HEK293 (cell line): ENCODE data around the gene ASGR2.

Experiments used
- AEBP2 ChIP-seq: fragments of 450-650 bp; formaldehyde crosslinking; IDR thresholded peaks from 2 replicates; pipeline ENCODE4 v1.5.1; 2016; ENCODE audit warnings: missing biosample characterization, missing genetic modification characterization, borderline replicate concordance
- BCL11B ChIP-seq: fragments of 450-650 bp; formaldehyde crosslinking; IDR thresholded peaks from 2 replicates; pipeline ENCODE4 v1.5.1; 2016; ENCODE audit warnings: low read depth, missing biosample characterization, missing genetic modification characterization
- EGR2 ChIP-seq: fragments of 450-650 bp; formaldehyde crosslinking; IDR thresholded peaks from 2 replicates; pipeline ENCODE4 v1.5.1; 2016; ENCODE audit warnings: low read depth, missing biosample characterization, missing genetic modification characterization
- FEZF1 ChIP-seq: fragments of 450-650 bp; formaldehyde crosslinking; IDR thresholded peaks from 2 replicates; pipeline ENCODE4 v1.5.1; 2016; ENCODE audit warnings: missing biosample characterization, missing genetic modification characterization
- GLI4 ChIP-seq: fragments of 450-650 bp; formaldehyde crosslinking; IDR thresholded peaks from 2 replicates; pipeline ENCODE4 v1.5.1; 2016; ENCODE audit warnings: missing biosample characterization, missing genetic modification characterization
- HOXD13 ChIP-seq: sonication (generic); formaldehyde crosslinking; IDR thresholded peaks from 2 replicates; pipeline ENCODE4 v1.8.0; 2022; ENCODE audit warnings: missing genetic modification reagents, borderline replicate concordance
- MEIS1 ChIP-seq: sonication (generic); formaldehyde crosslinking; IDR thresholded peaks from 2 replicates; pipeline ENCODE4 v1.8.1; 2022; ENCODE audit warnings: missing genetic modification reagents, mild to moderate bottlenecking, borderline replicate concordance
- REPIN1 ChIP-seq: fragments of 450-650 bp; formaldehyde crosslinking; IDR thresholded peaks from 2 replicates; pipeline ENCODE4 v1.5.1; 2017; ENCODE audit warnings: missing biosample characterization, missing genetic modification characterization, low read depth
- ZBTB1 ChIP-seq: fragments of 450-650 bp; formaldehyde crosslinking; IDR thresholded peaks from 2 replicates; pipeline ENCODE4 v1.5.1; 2016; ENCODE audit warnings: missing biosample characterization, missing genetic modification characterization
- ZFP3 ChIP-seq: fragments of 450-650 bp; formaldehyde crosslinking; IDR thresholded peaks from 2 replicates; pipeline ENCODE4 v1.5.1; 2016; ENCODE audit warnings: low read depth, missing biosample characterization, missing genetic modification characterization
- ZFP69B ChIP-seq: fragments of 450-650 bp; formaldehyde crosslinking; IDR thresholded peaks from 2 replicates; pipeline ENCODE4 v1.5.1; 2016; ENCODE audit warnings: missing biosample characterization, missing genetic modification characterization
- ZNF148 ChIP-seq: fragments of 450-650 bp; formaldehyde crosslinking; IDR thresholded peaks from 2 replicates; pipeline ENCODE4 v1.5.0; 2017; ENCODE audit warnings: missing biosample characterization, missing genetic modification characterization, borderline replicate concordance
- ZNF16 ChIP-seq: fragments of 450-650 bp; formaldehyde crosslinking; IDR thresholded peaks from 2 replicates; pipeline ENCODE4 v1.5.1; 2016; ENCODE audit warnings: low read depth, missing biosample characterization, missing genetic modification characterization
- ZNF266 ChIP-seq: fragments of 450-650 bp; formaldehyde crosslinking; IDR thresholded peaks from 2 replicates; pipeline ENCODE4 v1.5.1; 2016; ENCODE audit warnings: missing biosample characterization, missing genetic modification characterization, low read depth
- ZNF335 ChIP-seq: fragments of 450-650 bp; formaldehyde crosslinking; conservative IDR thresholded peaks from 2 replicates; pipeline ENCODE4 v1.5.1; 2016; ENCODE audit warnings: missing biosample characterization, missing genetic modification characterization
- ZNF404 ChIP-seq: fragments of 450-650 bp; formaldehyde crosslinking; IDR thresholded peaks from 2 replicates; pipeline ENCODE4 v1.5.1; 2017; ENCODE audit warnings: missing biosample characterization, missing genetic modification characterization
- ZNF555 ChIP-seq: fragments of 450-650 bp; formaldehyde crosslinking; conservative IDR thresholded peaks from 2 replicates; pipeline ENCODE4 v1.5.1; 2017; ENCODE audit warnings: missing biosample characterization, mild to moderate bottlenecking, missing genetic modification characterization, inconsistent platforms
- ZNF585B ChIP-seq: fragments of 450-650 bp; formaldehyde crosslinking; IDR thresholded peaks from 2 replicates; pipeline ENCODE4 v1.5.1; 2016; ENCODE audit warnings: missing biosample characterization, missing genetic modification characterization
- ZNF692 ChIP-seq: fragments of 450-650 bp; formaldehyde crosslinking; IDR thresholded peaks from 2 replicates; pipeline ENCODE4 v1.5.1; 2016; ENCODE audit warnings: missing biosample characterization, missing genetic modification characterization
- ZNF768 ChIP-seq: fragments of 450-650 bp; formaldehyde crosslinking; IDR thresholded peaks from 2 replicates; pipeline ENCODE4 v1.5.1; 2018; ENCODE audit warnings: missing biosample characterization, mild to moderate bottlenecking, missing genetic modification characterization
- TF ChIP-seq, protein P1 (sequence below): fragments of 450-650 bp; formaldehyde crosslinking; IDR thresholded peaks from 2 replicates; pipeline ENCODE4 v1.5.1; 2016; ENCODE audit warnings: missing biosample characterization, missing genetic modification characterization
- TF ChIP-seq, protein P2 (sequence below): fragments of 450-650 bp; formaldehyde crosslinking; IDR thresholded peaks from 2 replicates; pipeline ENCODE4 v1.5.1; 2016; ENCODE audit warnings: missing biosample characterization, missing genetic modification characterization, low read depth
- TF ChIP-seq, protein P3 (sequence below): fragments of 450-650 bp; formaldehyde crosslinking; IDR thresholded peaks from 2 replicates; pipeline ENCODE4 v1.5.1; 2017; ENCODE audit warnings: missing biosample characterization, missing genetic modification characterization
- TF ChIP-seq, protein P4 (sequence below): fragments of 450-650 bp; formaldehyde crosslinking; IDR thresholded peaks from 2 replicates; pipeline ENCODE4 v1.5.1; 2016; ENCODE audit warnings: missing biosample characterization, missing genetic modification characterization
- TF ChIP-seq, protein P5 (sequence below): IDR thresholded peaks from 2 replicates; pipeline ENCODE4 v1.6.1; 2011; ENCODE audit warnings: mild to moderate bottlenecking, low read depth, low read length, borderline replicate concordance

The ASGR2 gene

GRCh38 chr17:7060165-7060891 is 54.3 kb downstream of the ASGR2 start (continued):
- TF ChIP-seq ZNF692 (tag by site-specific recombination): peak; percentile 70; the same call in 1 of the 2 replicates
- no peak for TF ChIP-seq ZNF16
- TF ChIP-seq ZNF266 (tag by site-specific recombination): no peak
- TF ChIP-seq REPIN1: no peak
- TF ChIP-seq HOXD13 (CRISPR knock-in tag): no peak
- no peak for TF ChIP-seq ZFP3 (tag by site-specific recombination)
- TF ChIP-seq, protein P1, sequence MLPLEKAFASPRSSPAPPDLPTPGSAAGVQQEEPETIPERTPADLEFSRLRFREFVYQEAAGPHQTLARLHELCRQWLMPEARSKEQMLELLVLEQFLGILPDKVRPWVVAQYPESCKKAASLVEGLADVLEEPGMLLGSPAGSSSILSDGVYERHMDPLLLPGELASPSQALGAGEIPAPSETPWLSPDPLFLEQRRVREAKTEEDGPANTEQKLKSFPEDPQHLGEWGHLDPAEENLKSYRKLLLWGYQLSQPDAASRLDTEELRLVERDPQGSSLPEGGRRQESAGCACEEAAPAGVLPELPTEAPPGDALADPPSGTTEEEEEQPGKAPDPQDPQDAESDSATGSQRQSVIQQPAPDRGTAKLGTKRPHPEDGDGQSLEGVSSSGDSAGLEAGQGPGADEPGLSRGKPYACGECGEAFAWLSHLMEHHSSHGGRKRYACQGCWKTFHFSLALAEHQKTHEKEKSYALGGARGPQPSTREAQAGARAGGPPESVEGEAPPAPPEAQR: no peak
- peak; percentile 90 for TF ChIP-seq ZFP69B
- TF ChIP-seq, protein P2, sequence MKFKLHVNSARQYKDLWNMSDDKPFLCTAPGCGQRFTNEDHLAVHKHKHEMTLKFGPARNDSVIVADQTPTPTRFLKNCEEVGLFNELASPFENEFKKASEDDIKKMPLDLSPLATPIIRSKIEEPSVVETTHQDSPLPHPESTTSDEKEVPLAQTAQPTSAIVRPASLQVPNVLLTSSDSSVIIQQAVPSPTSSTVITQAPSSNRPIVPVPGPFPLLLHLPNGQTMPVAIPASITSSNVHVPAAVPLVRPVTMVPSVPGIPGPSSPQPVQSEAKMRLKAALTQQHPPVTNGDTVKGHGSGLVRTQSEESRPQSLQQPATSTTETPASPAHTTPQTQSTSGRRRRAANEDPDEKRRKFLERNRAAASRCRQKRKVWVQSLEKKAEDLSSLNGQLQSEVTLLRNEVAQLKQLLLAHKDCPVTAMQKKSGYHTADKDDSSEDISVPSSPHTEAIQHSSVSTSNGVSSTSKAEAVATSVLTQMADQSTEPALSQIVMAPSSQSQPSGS: no peak
- no peak for TF ChIP-seq ZNF555 (tag by site-specific recombination)
- TF ChIP-seq, protein P3, sequence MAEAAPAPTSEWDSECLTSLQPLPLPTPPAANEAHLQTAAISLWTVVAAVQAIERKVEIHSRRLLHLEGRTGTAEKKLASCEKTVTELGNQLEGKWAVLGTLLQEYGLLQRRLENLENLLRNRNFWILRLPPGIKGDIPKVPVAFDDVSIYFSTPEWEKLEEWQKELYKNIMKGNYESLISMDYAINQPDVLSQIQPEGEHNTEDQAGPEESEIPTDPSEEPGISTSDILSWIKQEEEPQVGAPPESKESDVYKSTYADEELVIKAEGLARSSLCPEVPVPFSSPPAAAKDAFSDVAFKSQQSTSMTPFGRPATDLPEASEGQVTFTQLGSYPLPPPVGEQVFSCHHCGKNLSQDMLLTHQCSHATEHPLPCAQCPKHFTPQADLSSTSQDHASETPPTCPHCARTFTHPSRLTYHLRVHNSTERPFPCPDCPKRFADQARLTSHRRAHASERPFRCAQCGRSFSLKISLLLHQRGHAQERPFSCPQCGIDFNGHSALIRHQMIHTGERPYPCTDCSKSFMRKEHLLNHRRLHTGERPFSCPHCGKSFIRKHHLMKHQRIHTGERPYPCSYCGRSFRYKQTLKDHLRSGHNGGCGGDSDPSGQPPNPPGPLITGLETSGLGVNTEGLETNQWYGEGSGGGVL: no peak
- TF ChIP-seq ZNF404 (tag by site-specific recombination): no peak
- TF ChIP-seq ZNF768 (tag by site-specific recombination): no peak
- no peak for TF ChIP-seq ZNF148 (tag by site-specific recombination)
- TF ChIP-seq, protein P4, sequence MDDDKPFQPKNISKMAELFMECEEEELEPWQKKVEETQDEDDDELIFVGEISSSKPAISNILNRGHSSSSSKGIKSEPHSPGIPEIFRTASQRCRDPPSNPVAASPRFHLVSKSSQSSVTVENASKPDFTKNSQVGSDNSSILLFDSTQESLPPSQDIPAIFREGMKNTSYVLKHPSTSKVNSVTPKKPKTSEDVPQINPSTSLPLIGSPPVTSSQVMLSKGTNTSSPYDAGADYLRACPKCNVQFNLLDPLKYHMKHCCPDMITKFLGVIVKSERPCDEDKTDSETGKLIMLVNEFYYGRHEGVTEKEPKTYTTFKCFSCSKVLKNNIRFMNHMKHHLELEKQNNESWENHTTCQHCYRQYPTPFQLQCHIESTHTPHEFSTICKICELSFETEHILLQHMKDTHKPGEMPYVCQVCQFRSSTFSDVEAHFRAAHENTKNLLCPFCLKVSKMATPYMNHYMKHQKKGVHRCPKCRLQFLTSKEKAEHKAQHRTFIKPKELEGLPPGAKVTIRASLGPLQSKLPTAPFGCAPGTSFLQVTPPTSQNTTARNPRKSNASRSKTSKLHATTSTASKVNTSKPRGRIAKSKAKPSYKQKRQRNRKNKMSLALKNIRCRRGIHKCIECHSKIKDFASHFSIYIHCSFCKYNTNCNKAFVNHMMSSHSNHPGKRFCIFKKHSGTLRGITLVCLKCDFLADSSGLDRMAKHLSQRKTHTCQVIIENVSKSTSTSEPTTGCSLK (tag by site-specific recombination): no peak
- no peak for TF ChIP-seq AEBP2 (tag by site-specific recombination)
- no peak for TF ChIP-seq MEIS1
- no peak for TF ChIP-seq GLI4
- TF ChIP-seq ZNF335: peak; percentile 60
- 0 out of 2 replicates have a peak, but pooled peaks have one; percentile 13 for TF ChIP-seq EGR2
- no peak for TF ChIP-seq FEZF1 (tag by site-specific recombination)
- TF ChIP-seq ZNF585B (tag by site-specific recombination): no peak
- TF ChIP-seq, protein P5, sequence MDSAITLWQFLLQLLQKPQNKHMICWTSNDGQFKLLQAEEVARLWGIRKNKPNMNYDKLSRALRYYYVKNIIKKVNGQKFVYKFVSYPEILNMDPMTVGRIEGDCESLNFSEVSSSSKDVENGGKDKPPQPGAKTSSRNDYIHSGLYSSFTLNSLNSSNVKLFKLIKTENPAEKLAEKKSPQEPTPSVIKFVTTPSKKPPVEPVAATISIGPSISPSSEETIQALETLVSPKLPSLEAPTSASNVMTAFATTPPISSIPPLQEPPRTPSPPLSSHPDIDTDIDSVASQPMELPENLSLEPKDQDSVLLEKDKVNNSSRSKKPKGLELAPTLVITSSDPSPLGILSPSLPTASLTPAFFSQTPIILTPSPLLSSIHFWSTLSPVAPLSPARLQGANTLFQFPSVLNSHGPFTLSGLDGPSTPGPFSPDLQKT: no peak
- TF ChIP-seq BCL11B: no peak
- TF ChIP-seq ZBTB1 (tag by site-specific recombination): no peak
